HG02623 (cell line): ENCODE results near the gene SNX20.

Experiments used
- ATAC-seq: cut with Tn5 transposase; IDR thresholded peaks from one replicate; pipeline ENCODE4 v1.9.1; 2021; ENCODE audit warnings: moderate library complexity; ENCODE audit not compliant: unreplicated experiment

Gene SNX20

DNA sequence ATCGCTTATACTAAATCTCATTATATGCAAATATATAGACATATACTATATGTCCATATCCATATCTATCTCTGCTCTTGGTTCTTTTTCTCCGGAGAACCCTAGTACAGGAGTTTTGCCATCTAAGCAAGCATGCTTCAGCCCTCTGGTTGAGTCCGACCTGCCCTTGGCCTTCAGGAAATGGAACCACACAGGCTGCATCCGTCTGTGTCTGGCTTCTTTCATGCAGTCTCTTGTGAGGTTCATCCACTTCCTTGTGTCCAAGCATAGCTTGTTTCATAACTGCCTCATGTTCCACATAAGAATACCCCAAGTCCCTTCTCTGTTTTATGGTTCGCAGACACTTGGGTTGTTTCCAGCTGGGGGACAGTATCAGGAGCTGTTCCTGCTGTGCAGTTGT is 16.8 kb downstream of the SNX20 start:
- ATAC-seq = no peak

- ATAC-seq = no peak
These were observed 18.7 kb downstream of the SNX20 start for GRCh38 chr16:50662306-50662940.

- ATAC-seq = no peak
These were observed 21.3 kb downstream of the SNX20 start for GRCh38 chr16:50659806-50660205.

- no peak for ATAC-seq
These were observed 23.9 kb downstream of the SNX20 start for GRCh38 chr16:50657241-50657640.

DNA sequence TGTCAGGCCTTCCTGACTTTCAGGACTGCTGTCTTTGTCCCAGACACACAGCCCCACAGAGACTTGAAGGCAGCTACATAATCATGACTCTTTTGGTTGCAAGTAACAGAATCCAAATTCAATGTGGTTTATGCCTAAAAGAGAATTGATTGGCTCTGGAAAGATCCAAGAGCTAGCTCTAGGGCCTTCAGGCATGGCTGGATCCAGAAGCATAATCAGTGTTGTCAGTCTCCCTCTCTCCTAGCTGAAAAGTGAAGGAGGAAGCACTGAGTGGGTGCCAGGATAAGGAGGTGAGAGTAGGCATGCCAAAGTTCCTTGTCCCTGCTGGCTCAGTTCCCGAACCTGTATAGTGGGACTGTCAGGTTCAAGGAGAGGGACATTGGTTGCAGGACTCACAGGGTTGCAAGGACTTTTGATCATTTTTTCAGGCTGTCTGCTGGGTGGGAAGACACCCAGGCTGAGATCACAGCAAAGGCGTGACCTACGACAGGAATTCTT is 25.5 kb downstream of the SNX20 start:
- no peak for ATAC-seq

DNA sequence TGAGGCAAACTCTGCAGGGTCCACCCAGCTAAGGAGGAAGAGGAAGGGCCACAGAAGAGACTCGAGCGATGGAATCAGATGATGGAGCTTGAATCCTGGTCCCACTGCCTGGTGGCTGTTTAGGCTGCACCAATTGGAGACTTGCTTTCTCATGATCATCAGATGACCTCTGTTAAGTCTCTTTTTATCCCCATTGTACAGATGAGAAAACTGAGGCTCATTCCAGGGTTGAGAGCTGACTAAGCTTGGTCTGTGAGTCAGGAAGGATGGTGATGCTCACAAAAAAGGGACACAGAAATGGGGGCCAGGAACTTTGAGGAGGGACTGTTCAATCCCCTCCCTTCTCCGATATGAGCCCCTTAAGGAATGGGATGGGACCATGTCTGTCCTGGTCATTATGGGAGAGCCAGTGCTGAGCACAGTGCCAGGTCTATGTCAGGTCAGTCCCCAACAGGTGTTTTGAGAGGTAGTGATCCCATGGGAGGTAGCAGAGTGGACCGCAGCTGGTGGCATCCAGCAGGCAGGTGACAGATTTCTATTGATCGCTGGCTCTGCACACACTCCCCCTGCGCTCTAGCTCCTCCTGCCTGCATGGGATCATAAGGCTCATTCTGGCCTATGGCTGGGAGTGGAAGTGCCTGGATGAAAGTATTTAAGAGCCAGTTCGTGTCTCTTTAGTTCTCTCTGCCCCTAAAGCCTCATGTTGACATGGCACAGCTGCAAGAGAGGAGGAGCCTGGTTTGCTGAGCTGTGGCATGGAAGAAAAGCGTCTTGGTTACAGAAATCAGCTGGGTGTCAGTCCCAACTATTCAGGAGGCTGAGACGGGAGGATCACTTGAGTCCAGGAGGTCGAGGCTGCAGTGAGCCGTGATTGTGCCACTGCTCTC is 27.2 kb downstream of the SNX20 start:
- ATAC-seq = no peak

GRCh38 chr16:50652836-50653425 is 28.2 kb downstream of the SNX20 start:
- ATAC-seq = no peak

DNA sequence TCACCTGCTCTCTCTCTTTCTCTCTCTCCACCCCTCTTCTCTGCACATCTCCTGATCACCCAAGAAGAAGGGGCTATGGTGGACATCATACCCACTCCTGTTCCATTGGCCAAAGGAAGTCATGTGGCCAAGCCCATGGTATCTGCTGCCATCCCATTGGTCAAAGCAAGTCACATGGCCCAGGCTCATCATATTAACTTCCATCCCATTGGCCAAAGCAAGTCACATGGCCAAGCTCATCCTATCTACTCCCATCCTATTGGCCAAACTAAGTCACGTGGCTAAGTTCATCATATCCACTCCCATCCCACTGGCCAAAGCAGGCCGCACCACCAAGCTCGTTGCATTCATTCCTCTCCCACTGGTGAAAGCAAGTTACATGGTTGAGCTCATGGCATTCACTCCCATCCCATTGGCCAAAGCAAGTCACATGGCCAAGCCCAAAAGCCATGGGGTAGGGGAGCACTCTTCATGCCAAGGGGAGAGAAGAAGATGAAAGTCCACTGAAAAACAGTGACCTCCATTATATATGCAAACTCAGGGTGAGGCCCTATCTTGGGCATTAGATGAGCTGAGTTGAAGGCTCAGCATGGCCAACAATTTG is 29.2 kb downstream of the SNX20 start:
- no peak for ATAC-seq

DNA sequence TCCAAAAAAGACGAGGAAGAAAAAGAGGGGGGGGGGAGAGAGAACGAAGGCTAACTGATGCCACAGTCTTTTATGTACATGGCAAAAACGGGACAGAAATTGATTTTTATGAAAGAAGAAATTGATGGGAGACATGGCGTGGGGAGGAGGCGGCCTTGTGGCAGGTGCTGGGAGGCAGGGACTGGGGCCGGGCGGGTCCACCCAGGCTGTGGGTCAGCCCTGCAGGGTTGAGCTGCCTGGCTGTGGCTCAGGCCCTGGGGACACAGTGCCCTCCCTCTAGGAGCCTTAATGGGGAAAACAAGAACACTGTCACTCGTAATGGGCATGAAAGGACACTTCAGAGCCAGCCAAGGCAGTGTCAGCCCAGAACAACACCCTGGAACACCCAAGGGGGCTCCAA is 34.8 kb downstream of the SNX20 start:
- no peak for ATAC-seq

GRCh38 chr16:50645563-50646220 is 35.4 kb downstream of the SNX20 start:
- no peak for ATAC-seq

DNA sequence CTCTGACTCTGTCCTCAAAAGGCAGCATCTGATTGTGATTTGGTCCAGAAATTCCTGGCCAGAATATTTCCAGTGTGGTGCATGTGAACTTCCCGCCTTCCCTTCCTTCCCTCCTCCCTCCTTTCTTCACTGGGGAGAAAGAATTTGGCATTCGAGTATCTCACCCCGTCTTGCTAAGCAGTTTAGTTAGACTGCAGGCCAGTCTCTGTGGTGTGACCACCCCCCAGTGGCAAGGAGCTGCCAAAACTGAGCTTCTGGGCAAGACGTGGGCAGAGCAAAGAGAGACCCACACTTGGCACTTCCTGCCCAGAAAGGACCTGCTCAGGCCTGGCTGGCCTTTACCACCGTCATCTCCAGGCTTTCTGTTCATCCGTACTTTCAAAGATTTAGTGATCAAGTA is 36.4 kb downstream of the SNX20 start:
- no peak for ATAC-seq

- ATAC-seq = no peak
These were observed 36.9 kb downstream of the SNX20 start for GRCh38 chr16:50644245-50644644.

GRCh38 chr16:50643192-50643591 is 37.9 kb downstream of the SNX20 start:
- ATAC-seq = no peak

DNA sequence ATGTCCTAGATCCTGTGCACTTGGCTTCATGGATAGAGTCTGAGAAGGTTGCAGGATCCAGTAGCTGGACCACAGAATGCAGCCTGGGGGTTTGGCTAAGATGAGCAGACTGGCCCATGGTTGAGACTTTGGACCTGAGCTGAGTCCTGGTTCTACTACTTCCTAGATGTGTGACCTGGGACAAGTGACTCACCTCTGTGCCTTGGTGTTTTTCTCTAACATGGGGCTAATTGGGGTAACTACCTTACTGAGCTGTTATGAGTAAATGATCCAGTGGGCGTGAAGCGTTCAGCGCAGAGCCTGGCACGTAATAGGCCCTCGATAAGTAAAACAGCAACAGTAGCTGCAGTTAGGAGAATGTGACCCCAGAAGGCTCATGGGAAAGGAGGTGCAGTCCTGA is 38.8 kb downstream of the SNX20 start:
- ATAC-seq = no peak

- no peak for ATAC-seq
These were observed 39.3 kb downstream of the SNX20 start for GRCh38 chr16:50641818-50642187.

GRCh38 chr16:50640919-50641817 is 39.9 kb downstream of the SNX20 start:
- ATAC-seq = no peak

DNA sequence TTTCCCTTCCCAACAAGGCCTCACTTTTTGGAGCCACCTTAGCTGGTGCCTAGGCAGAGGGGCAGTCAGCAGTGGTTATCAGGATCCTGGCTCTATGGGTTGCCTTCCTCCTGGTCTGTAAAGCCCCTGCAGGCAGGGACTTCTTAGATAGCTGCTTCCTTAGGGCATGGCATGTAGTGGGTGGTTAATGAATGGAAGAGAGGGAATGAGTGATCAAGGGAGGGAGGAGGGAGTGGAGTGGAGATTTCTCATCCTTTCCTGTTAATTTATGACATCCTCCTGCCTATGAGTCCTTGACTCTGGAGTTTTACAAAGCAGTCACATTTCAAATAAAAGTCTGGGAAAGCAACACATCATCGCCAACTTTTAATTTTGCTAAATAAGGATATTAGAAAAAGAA is 40.7 kb downstream of the SNX20 start:
- ATAC-seq = no peak

DNA sequence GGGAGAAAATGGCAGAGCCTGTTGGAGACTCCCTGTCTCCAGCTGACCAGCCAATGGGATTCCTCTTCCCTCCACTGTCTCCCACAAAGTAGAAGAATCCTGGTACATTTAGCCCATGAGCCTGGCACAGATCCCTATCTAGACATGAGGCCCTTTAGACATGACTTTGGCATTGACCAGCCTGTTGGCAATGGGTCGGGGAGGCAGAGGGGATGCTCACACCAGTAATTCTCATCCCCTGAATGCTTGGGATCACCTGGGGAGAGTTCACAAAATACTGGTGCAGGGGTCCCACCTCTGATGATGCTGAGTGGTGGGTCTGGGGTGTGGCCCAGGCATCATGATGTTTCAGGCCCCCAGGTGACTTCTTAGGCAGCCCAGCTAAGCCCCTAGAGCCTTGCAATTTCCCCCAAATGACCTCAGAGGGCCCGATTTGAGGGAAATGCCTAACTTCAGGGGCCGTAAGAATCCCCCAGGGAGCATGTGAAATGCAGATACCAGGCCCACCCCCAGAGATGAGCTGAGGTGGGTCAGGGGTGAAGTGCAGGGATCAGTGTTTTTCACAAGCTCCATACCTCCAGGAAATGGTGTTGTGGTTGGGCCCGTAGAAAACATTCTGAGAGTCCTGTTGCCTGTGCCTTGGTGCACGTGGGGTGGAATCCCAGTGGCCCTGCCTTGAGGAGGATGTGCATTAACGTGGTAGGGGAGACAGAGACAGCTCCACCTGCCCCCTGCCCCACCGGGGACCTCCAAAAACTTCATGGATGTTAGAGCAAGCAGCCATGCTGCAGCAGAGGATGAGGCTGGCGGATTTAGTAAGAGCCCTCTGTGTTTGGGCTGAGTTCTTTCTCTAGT is 42.1 kb downstream of the SNX20 start:
- no peak for ATAC-seq
